H9 (cell line): Measurements from ENCODE around the gene MOB3A. TPM values are rescaled to one million over a fixed set of nuclear protein-coding genes. Genes with fewer than 3 reads are reported as not detected.

Experiments
- DNase-seq: peaks from one replicate; pipeline ENCODE4 v3.0.0-alpha.2; 2017
- H2AFZ ChIP-seq: one replicate; pipeline ENCODE4 v1.6.1; 2013; ENCODE audit warnings: mild to moderate bottlenecking, low read length, control low read depth, moderate library complexity
- H2AK5ac ChIP-seq: 2 replicates; pipeline ENCODE4 v1.6.1; 2013; ENCODE audit warnings: low read length, control low read depth, mixed read lengths; ENCODE audit not compliant: insufficient read length
- H2BK120ac ChIP-seq: one replicate; pipeline ENCODE4 v1.6.1; 2013; ENCODE audit warnings: low read depth, mild to moderate bottlenecking, low read length, control low read depth, inconsistent platforms; ENCODE audit not compliant: poor library complexity, severe bottlenecking
- H2BK12ac ChIP-seq: 2 replicates; pipeline ENCODE4 v1.6.1; 2013; ENCODE audit warnings: low read length, control low read depth, mixed read lengths, low read depth; ENCODE audit not compliant: insufficient read length
- H2BK15ac ChIP-seq: 2 replicates; pipeline ENCODE4 v1.6.1; 2013; ENCODE audit warnings: low read depth, low read length, control low read depth
- H2BK20ac ChIP-seq: one replicate; pipeline ENCODE4 v1.6.1; 2013; ENCODE audit warnings: low read depth, mild to moderate bottlenecking, low read length, control low read depth, inconsistent platforms; ENCODE audit not compliant: poor library complexity, severe bottlenecking
- H2BK5ac ChIP-seq: 2 replicates; pipeline ENCODE4 v1.6.1; 2013; ENCODE audit warnings: low read length, control low read depth, mixed read lengths; ENCODE audit not compliant: insufficient read length
- H3K14ac ChIP-seq: 2 replicates; pipeline ENCODE4 v1.6.1; 2013; ENCODE audit warnings: low read length, control low read depth; ENCODE audit not compliant: insufficient read depth
- H3K18ac ChIP-seq: 2 replicates; pipeline ENCODE4 v1.6.1; 2013; ENCODE audit warnings: low read depth, mild to moderate bottlenecking, mixed read lengths, low read length, control low read depth; ENCODE audit not compliant: insufficient read length
- H3K23ac ChIP-seq: 2 replicates; pipeline ENCODE4 v1.6.1; 2013; ENCODE audit warnings: low read length, control low read depth, mixed read lengths, low read depth; ENCODE audit not compliant: insufficient read length
- H3K23me2 ChIP-seq: 2 replicates; pipeline ENCODE4 v1.6.1; 2013; ENCODE audit warnings: low read depth, mild to moderate bottlenecking, mixed read lengths, low read length, control low read depth; ENCODE audit not compliant: insufficient read length, poor library complexity, severe bottlenecking
- H3K27ac ChIP-seq: 2 replicates; pipeline ENCODE4 v1.5.1; 2013; ENCODE audit warnings: low read length, control low read depth, mixed read lengths, low read depth; ENCODE audit not compliant: insufficient read length
- H3K27me3 ChIP-seq: 2 replicates; pipeline ENCODE4 v1.6.1; 2013; ENCODE audit warnings: low read length, control low read depth, inconsistent platforms; ENCODE audit not compliant: insufficient read depth
- H3K4ac ChIP-seq: 2 replicates; pipeline ENCODE4 v1.6.1; 2013; ENCODE audit warnings: low read depth, mild to moderate bottlenecking, control low read depth, inconsistent platforms, low read length, moderate library complexity
- H3K4me1 ChIP-seq: 2 replicates; pipeline ENCODE4 v1.6.1; 2013; ENCODE audit warnings: low read length, control low read depth, inconsistent platforms; ENCODE audit not compliant: insufficient read depth
- H3K4me2 ChIP-seq: 2 replicates; pipeline ENCODE4 v1.6.1; 2013; ENCODE audit warnings: low read length, control low read depth, mixed read lengths; ENCODE audit not compliant: insufficient read length, insufficient read depth
- H3K56ac ChIP-seq: 2 replicates; pipeline ENCODE4 v1.6.1; 2013; ENCODE audit warnings: low read depth, mild to moderate bottlenecking, mixed read lengths, low read length, control low read depth; ENCODE audit not compliant: insufficient read length
- H3K79me1 ChIP-seq: 2 replicates; pipeline ENCODE4 v1.6.1; 2013; ENCODE audit warnings: low read depth, mild to moderate bottlenecking, moderate library complexity, low read length, control low read depth, inconsistent platforms; ENCODE audit not compliant: insufficient read depth, poor library complexity, severe bottlenecking
- H3K79me2 ChIP-seq: 2 replicates; pipeline ENCODE4 v1.6.1; 2013; ENCODE audit warnings: low read length, control low read depth, inconsistent platforms; ENCODE audit not compliant: insufficient read depth
- H3K9ac ChIP-seq: 2 replicates; pipeline ENCODE4 v1.6.1; 2013; ENCODE audit warnings: low read length, control low read depth, mixed read lengths; ENCODE audit not compliant: insufficient read length; ENCODE audit errors: extremely low read depth
- H3K9me3 ChIP-seq: one replicate; pipeline ENCODE4 v1.6.1; 2013; ENCODE audit warnings: low read depth, low read length, inconsistent platforms; ENCODE audit not compliant: control insufficient read depth
- H3T11ph ChIP-seq: one replicate; pipeline ENCODE4 v1.6.1; 2013; ENCODE audit warnings: mild to moderate bottlenecking, low read length, control low read depth, inconsistent platforms
- H4K20me1 ChIP-seq: one replicate; pipeline ENCODE4 v1.6.1; 2013; ENCODE audit not compliant: control insufficient read depth, insufficient read length, insufficient read depth
- H4K5ac ChIP-seq: 2 replicates; pipeline ENCODE4 v1.6.1; 2013; ENCODE audit warnings: low read depth, mild to moderate bottlenecking, mixed read lengths, low read length, control low read depth; ENCODE audit not compliant: insufficient read length
- H4K8ac ChIP-seq: replicated peaks from 2 replicates; pipeline ENCODE4 v1.6.1; 2013; ENCODE audit warnings: low read length, control low read depth, mixed read lengths, low read depth; ENCODE audit not compliant: insufficient read length
- H4K91ac ChIP-seq: 2 replicates; pipeline ENCODE4 v1.6.1; 2013; ENCODE audit warnings: low read depth, mild to moderate bottlenecking, moderate library complexity, mixed read lengths, low read length, control low read depth; ENCODE audit not compliant: insufficient read length
- H3K27ac Mint-ChIP-seq, 3 experiments: 2 replicates in 2 of 3; 3 replicates in 1 of 3; pipeline ENCODE4 v1.8.0; 2020 to 2021; ENCODE audit warnings: mixed read lengths in 3 of 3, mild to moderate bottlenecking in 1 of 3, moderate library complexity in 1 of 3
- H3K27me3 Mint-ChIP-seq: 2 replicates; pipeline ENCODE4 v1.8.0; 2021; ENCODE audit warnings: low read depth, mild to moderate bottlenecking, moderate library complexity, mixed read lengths
- H3K36me3 Mint-ChIP-seq, 3 experiments: 2 replicates in 2 of 3; 3 replicates in 1 of 3; pipeline ENCODE4 v1.8.0; 2020 to 2021; ENCODE audit warnings: low read depth in 3 of 3, mixed read lengths in 3 of 3; ENCODE audit not compliant: insufficient read depth in 1 of 3
- H3K4me1 Mint-ChIP-seq, 2 experiments: 2 replicates each; pipeline ENCODE4 v1.8.0; 2020; ENCODE audit warnings: mixed read lengths in 2 of 2
- H3K4me3 Mint-ChIP-seq, 2 experiments: 2 replicates in 1 of 2; 3 replicates in 1 of 2; pipeline ENCODE4 v1.8.0; 2020 to 2021; ENCODE audit warnings: mild to moderate bottlenecking in 2 of 2, mixed read lengths in 2 of 2, moderate library complexity in 1 of 2
- H3K9me3 Mint-ChIP-seq, 2 experiments: 2 replicates in 1 of 2; 3 replicates in 1 of 2; pipeline ENCODE4 v1.8.0; 2020; ENCODE audit warnings: mild to moderate bottlenecking in 2 of 2, mixed read lengths in 2 of 2, moderate library complexity in 1 of 2
- WGBS: extraction: QIAGEN DNeasy Blood & Tissue Kit; methylation state at CpG from one replicate; pipeline ENCODE4 v1.1.7; 2013; ENCODE audit warnings: missing lambda C conversion rate, low lambda C conversion rate, mixed read lengths; ENCODE audit not compliant: insufficient read length; ENCODE audit errors: extremely low coverage; 5-methylcytosine and 5-hydroxymethylcytosine counted together
- total RNA-seq: library from RNA; stranded (reverse); gene quantifications from 2 replicates; pipeline ENCODE4 v1.2.1, GENCODE V29; 2021
- TF ChIP-seq, protein P1 (sequence below): fragments of 200-600 bp; sonication (generic); conservative IDR thresholded peaks from 3 replicates; pipeline ENCODE4 v1.8.0; 2021; ENCODE audit warnings: antibody characterized with exemption, mild to moderate bottlenecking

MOB3A gene
- total RNA-seq, 1 experiment from 2014 or later, result 11.5 TPM

DNA sequence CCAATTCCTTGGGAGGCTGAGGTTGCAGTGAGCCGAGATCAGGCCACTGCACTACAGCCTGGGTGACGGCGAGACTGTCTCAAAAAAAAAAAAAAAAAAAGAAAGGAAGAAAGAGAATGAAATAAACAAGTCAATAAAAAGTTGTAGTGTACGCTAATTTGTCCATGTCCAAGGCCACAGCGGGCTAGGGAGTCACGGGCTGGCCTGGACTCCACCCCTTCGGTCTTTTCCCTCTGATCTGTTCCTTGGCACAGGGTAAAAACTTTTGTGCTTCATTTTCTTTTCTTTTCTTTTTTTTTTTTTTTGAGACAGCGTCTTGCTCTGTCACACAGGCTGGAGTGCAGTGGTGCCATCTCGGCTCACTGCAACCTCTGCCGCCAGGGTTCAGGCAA lies 25.7 kb downstream of the MOB3A start:
- TF ChIP-seq, protein P1, sequence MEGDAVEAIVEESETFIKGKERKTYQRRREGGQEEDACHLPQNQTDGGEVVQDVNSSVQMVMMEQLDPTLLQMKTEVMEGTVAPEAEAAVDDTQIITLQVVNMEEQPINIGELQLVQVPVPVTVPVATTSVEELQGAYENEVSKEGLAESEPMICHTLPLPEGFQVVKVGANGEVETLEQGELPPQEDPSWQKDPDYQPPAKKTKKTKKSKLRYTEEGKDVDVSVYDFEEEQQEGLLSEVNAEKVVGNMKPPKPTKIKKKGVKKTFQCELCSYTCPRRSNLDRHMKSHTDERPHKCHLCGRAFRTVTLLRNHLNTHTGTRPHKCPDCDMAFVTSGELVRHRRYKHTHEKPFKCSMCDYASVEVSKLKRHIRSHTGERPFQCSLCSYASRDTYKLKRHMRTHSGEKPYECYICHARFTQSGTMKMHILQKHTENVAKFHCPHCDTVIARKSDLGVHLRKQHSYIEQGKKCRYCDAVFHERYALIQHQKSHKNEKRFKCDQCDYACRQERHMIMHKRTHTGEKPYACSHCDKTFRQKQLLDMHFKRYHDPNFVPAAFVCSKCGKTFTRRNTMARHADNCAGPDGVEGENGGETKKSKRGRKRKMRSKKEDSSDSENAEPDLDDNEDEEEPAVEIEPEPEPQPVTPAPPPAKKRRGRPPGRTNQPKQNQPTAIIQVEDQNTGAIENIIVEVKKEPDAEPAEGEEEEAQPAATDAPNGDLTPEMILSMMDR, result no peak

More for the DNA sequence above, 25.7 kb downstream of the MOB3A start:
- H2BK5ac ChIP-seq, result no peak overlapping the region
- no peaks in the 10 kb centered on the region for H3K27me3 Mint-ChIP-seq
- no peak overlapping the region for H3K4me2 ChIP-seq
- H4K8ac ChIP-seq, result no peak overlapping the region
- WGBS, result no CpG with 5 or more reads among the region's 10 CpGs
- DNase-seq, result no peak
- H2BK120ac ChIP-seq, result no peak overlapping the region
- H3K23ac ChIP-seq, result no peak overlapping the region
- H3K79me2 ChIP-seq, result no peaks in the 10 kb centered on the region
- H2AK5ac ChIP-seq, result no peak overlapping the region
- H3K36me3 Mint-ChIP-seq, result peaks cover 4 to 21% (median 16%) of the 10 kb centered on the region in 3 experiments
- no peaks in the 10 kb centered on the region for H3K23me2 ChIP-seq
- H3K27me3 ChIP-seq, result no peaks in the 10 kb centered on the region
- H3K18ac ChIP-seq, result no peak overlapping the region
- no peaks in the 10 kb centered on the region for H3K4me1 ChIP-seq
- H3T11ph ChIP-seq, result no peak overlapping the region
- peaks cover 0 to 2% of the 10 kb centered on the region in 2 experiments; a peak in 1 of 4 replicates for H3K4me1 Mint-ChIP-seq
- H2BK15ac ChIP-seq, result no peak overlapping the region
- no peak overlapping the region for H3K56ac ChIP-seq
- H3K4me3 Mint-ChIP-seq, result no peak overlapping the region
- no peak overlapping the region for H3K27ac Mint-ChIP-seq
- H3K9me3 Mint-ChIP-seq, result no peaks in the 10 kb centered on the region
- H3K79me1 ChIP-seq, result no peaks in the 10 kb centered on the region
- no peak overlapping the region for H3K4ac ChIP-seq
- H4K91ac ChIP-seq, result no peak overlapping the region
- no peak overlapping the region for H2AFZ ChIP-seq
- H2BK20ac ChIP-seq, result no peak overlapping the region
- no peak overlapping the region for H3K27ac ChIP-seq
- no peak overlapping the region for H3K14ac ChIP-seq
- no peaks in the 10 kb centered on the region for H4K20me1 ChIP-seq
- H3K9ac ChIP-seq, result no peak overlapping the region
- H4K5ac ChIP-seq, result no peak overlapping the region
- no peaks in the 10 kb centered on the region for H3K9me3 ChIP-seq
- H2BK12ac ChIP-seq, result no peak overlapping the region
